COLO668 (cell line): ENCODE results near the gene GFRA1.

ENCODE experiments used
- DNase-seq: peaks from one replicate; lab custom pipeline; 2025; ENCODE audit not compliant: unreplicated experiment; lab: John Stamatoyannopoulos, UW

GFRA1 gene

GRCh38 chr10:116245156-116245555 is 27.9 kb downstream of the GFRA1 start:
- no peak for DNase-seq

- no peak for DNase-seq
Observed at GRCh38 chr10:116241642-116242410, 31.2 kb downstream of the GFRA1 start.

GRCh38 chr10:116241085-116241484 is 31.9 kb downstream of the GFRA1 start:
- DNase-seq, result no peak

GRCh38 chr10:116240157-116240950 is 32.7 kb downstream of the GFRA1 start:
- DNase-seq, result no peak

GRCh38 chr10:116239229-116239628 is 33.8 kb downstream of the GFRA1 start:
- DNase-seq, result no peak

GRCh38 chr10:116237970-116238369 is 35.0 kb downstream of the GFRA1 start:
- no peak for DNase-seq

GRCh38 chr10:116237260-116237659 is 35.7 kb downstream of the GFRA1 start:
- DNase-seq, result no peak

- DNase-seq, result no peak
Observed at GRCh38 chr10:116233230-116233629, 39.8 kb downstream of the GFRA1 start.

- no peak for DNase-seq
Observed at GRCh38 chr10:116232613-116233012, 40.4 kb downstream of the GFRA1 start.

- no peak for DNase-seq
Observed at GRCh38 chr10:116226766-116227165, 46.2 kb downstream of the GFRA1 start.

- DNase-seq, result no peak
Observed at GRCh38 chr10:116226053-116226452, 47.0 kb downstream of the GFRA1 start.

GRCh38 chr10:116223289-116223688 is 49.7 kb downstream of the GFRA1 start:
- no peak for DNase-seq

GRCh38 chr10:116221053-116221452 is 52.0 kb downstream of the GFRA1 start:
- no peak for DNase-seq

- no peak for DNase-seq
Observed at GRCh38 chr10:116216676-116217075, 56.3 kb downstream of the GFRA1 start.

- DNase-seq, result no peak
Observed at GRCh38 chr10:116215651-116216050, 57.4 kb downstream of the GFRA1 start.

- DNase-seq, result no peak
Observed at GRCh38 chr10:116211682-116212081, 61.3 kb downstream of the GFRA1 start.

- DNase-seq, result no peak
Observed at GRCh38 chr10:116210588-116211346, 62.2 kb downstream of the GFRA1 start.

GRCh38 chr10:116209781-116210180 is 63.2 kb downstream of the GFRA1 start:
- no peak for DNase-seq

GRCh38 chr10:116208956-116209567 is 63.9 kb downstream of the GFRA1 start:
- no peak for DNase-seq

GRCh38 chr10:116207690-116208089 is 65.3 kb downstream of the GFRA1 start:
- no peak for DNase-seq

GRCh38 chr10:116203661-116204060 is 69.3 kb downstream of the GFRA1 start:
- no peak for DNase-seq
